ENCODE measurements around the gene SPATA3.

SPATA3 gene

GRCh38 chr2:231032575-231033140, 36.7 kb downstream of the SPATA3 start:
- DNase-seq: no peak

DNA sequence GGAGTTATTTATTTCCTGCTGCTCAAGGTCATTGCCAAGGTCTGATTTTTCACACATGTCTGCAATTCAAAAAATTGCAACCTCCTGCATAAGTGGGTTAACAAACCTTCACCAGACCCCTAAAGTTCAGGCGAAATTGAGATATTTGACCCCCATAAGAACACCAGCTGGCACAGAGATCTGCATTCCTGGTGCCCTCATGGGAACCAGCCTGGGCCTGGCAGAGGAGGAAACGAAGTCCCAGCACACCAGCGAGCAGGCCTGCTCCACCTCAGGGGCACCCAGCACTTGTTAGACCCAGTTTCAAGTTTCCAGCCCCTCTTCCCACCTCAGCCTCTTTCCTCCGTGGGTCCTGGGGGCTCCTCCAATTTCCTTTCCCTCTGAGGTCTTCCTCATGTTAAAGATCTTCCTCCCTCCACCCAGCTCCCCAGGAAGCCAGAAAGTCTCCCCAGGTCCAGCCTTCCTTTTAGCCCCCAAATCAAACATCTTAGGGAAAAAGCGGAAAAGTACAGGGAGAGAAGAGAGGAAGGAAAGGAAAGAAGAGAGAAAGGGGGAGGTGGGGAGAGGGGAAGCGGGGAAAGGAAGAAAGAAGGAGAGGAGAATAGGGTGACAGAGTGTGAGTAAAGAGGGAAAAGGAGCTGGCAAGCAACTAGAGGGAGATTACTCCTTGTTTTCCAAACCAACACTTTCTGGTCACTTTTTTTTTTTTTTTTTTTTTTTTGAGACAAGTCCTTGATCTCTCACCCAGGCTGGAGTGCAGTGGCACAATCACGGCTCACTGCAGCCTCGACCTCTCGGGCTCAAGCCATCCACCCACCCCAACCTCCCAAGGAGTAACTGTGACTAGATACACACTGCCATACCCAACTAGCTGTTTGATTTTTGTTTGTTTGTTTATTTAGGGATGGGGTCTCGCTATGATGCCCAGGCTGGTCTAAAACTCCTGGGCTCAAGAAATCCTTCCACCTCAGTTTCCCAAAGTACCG, 37.5 kb downstream of the SPATA3 start:
- no peak for DNase-seq

GRCh38 chr2:231034291-231034882, 38.5 kb downstream of the SPATA3 start:
- DNase-seq: peak; percentile 52

GRCh38 chr2:231036131-231036530, 40.2 kb downstream of the SPATA3 start:
- DNase-seq: no peak

- DNase-seq: no peak
These were observed 40.7 kb downstream of the SPATA3 start for GRCh38 chr2:231036578-231037106.

- DNase-seq: no peak
These were observed 41.3 kb downstream of the SPATA3 start, which contains the start of gene C2orf72 for GRCh38 chr2:231037202-231037730. TSS of gene C2orf72 (plus strand) at chr2:231037523. CDS start at chr2:231037566, 43 bp downstream.

- no peak for DNase-seq
These were observed 42.0 kb downstream of the SPATA3 start for GRCh38 chr2:231037731-231038482.

DNA sequence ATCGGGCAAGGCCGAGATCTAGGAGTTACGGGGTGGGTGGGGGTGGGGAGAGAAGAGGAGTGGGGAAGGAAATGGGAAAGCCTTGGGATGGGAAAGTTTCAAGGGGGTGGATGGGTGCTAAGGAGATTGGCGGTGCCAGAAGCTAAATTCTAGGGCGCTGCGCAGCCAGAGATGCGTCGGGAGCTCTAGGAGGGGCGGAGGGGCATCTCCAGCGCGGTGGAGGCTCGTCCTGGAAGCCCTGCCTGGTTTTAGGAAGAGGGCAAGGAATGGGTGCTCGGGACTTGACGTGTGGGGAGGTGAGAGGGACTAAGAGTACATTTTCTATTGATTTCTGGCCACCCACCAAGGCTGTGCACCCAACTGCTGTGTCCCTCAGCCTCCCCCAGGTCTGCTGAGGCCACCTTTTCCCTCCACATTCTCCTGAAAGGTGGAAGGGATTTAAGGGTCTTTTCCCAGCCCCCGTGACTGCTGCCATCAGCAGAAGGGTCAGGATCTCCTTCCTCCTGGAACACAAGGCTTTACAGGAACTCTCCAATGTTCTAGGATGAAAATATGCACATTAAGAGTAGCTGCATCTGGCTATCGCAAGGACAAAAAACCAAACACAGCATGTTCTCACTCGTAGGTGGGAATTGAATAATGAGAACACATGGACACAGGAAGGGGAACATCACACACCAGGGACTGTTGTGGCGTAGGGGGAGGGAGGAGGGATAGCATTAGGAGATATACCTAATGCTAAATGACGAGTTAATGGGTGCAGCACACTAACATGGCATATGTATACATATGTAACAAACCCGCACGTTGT, 42.8 kb downstream of the SPATA3 start:
- DNase-seq: no peak

DNA sequence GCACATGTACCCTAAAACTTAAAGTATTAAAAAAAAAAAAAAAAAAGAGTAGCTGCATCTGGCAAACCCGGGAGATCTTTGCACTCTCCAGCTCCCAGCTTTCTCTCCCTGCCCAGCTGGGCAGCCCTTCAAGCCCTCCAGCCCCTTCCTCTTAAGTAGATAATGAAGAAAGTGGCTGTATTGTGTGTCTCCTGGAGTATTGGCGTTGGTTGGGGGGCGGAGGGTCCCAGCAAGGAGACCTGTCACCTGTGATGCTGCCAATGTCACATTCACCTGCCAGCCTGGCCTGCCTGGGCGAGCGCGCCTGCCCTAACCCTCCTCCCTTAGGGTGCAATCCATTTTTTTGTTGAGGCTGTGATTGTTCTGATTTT, 43.4 kb downstream of the SPATA3 start:
- no peak for DNase-seq

DNA sequence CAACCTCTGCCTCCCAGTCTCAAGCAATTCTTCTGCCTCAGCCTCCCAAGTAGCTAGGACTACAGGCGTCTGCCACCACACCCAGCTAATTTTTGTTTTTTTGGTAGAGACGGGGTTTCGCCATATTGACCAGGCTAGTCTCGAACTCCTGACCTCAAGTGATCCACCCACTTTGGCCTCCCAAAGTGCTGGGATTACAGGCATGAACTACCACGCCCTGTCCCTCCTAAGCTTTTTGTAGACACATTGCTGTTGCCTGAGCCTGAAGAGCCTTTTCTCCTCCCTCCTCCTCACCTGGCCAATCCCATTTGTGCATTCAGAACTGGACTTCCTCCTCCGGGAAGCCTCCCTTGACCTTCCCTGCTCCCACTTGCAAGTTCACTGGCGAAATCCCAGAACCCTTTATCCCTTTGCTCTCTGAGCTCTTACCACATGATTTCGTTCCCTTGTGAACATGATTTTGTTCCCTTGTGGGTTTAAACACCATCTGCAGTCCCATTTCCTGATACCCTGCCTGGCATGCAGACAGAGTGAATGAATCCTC, 44.0 kb downstream of the SPATA3 start:
- DNase-seq: no peak

DNA sequence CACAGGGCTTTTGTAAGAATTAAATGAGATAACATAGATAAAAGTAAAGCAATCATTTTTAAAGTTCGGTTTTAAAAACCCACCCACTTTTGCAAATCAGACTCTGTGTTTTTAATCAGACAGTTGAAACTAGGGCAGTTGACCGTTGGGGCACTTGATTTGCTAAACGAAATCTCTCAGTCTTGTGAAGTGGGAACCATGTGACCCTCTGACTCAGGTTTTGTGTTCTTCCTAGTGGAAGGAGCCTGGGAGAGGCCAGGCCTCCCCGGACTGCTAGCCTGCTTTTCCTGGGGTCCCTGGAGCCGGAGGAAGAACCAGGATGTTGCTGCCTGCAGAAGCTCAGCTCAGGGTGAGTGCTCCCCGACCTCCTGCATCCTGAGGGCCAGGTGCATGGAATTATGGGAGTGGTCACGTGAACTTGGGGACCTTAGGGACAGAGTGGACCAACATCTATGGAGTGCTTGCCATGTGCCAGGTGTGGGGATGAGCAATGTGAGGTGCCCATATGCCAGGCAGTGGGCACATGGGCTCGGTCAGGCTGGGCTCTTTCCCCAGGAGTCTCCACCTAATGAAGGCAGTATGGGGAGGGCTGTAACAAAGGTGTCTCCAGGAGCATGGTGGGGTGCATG, 45.3 kb downstream of the SPATA3 start:
- DNase-seq: peak; percentile 48

GRCh38 chr2:231043796-231044195, 47.9 kb downstream of the SPATA3 start:
- no peak for DNase-seq

DNA sequence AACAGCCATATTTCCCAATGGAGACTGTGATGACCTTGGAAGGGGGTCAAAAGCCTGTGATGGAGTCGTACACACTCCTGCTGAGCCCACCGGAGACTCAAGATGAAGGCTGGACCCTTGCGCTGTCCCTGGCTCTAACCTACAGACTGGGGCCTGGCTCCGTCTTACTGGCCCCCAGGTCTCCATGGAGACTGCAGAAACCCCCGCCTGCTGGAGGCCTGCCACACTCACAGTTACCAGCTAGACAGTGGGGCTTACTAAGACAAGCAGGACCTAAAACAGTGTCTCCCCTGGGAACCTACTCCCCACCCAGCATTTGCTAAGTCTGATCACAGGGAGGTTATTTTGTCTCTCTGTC, 51.0 kb downstream of the SPATA3 start:
- no peak for DNase-seq

DNA sequence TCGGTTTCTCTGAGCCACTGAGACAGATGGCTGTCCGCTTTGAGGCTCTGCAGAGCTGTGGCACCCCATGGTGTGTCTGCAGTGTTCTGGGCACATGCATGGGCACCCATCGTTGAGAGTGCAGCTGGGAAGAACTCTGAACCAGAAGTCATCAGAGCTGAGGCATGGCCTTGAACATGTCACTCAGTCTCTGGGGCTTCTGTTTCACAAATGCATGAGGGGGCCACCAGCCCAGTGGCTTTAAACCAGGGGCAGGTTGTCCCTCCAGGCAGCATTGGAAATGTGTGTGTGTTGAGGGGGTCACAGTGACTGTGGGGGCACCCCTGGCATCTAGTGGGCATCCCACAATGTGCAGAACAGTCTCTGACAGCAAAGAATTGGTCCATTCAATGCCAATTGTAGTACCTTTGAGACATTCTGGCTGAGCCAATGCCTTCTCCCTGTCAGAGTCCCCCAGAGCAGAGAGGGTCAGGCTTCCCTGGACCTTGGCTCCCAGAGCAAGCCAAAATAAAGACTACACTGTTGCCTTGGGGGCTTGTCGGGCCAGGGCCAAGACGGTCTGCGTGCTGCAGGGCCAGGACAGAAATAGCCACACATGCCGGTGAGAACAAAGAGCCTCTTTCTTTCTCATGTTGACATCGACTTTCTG, 51.5 kb downstream of the SPATA3 start:
- DNase-seq: no peak

- no peak for DNase-seq
These were observed 52.3 kb downstream of the SPATA3 start for GRCh38 chr2:231047923-231048915.

DNA sequence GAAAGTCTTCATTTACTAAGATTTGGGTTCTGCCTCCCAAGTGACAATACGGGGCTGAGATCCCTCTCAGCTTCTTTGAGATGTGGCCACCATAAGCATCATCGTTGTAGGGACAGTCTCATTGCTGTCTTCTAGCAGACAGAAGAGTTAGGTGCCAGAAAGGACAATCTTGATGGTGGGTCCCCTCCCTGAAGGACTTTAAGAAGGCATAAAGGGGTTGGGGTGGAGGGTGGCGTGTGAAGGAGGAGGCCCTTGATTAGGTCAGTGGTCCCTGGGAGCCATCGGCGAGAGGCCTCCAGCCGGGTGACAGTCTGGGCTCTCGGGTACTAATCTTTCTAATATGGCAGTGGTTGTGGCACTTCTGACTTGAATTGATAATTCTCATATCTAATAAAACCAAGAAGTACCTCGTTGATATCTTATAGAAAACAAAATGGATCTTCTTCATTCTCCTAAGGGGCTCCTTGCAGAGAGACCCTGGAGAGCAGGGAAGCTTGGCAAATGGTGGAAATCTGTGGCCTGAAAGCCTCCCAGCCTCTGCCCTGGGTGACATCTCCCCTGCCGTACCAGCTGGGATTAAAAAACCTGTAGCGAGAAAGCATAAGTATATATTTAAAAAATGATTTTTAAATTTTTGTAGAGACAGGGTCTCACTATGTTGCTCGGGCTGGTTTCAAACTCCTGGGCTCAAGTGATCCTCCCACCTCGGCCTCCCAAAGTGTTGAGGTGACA, 53.5 kb downstream of the SPATA3 start:
- DNase-seq: no peak

DNA sequence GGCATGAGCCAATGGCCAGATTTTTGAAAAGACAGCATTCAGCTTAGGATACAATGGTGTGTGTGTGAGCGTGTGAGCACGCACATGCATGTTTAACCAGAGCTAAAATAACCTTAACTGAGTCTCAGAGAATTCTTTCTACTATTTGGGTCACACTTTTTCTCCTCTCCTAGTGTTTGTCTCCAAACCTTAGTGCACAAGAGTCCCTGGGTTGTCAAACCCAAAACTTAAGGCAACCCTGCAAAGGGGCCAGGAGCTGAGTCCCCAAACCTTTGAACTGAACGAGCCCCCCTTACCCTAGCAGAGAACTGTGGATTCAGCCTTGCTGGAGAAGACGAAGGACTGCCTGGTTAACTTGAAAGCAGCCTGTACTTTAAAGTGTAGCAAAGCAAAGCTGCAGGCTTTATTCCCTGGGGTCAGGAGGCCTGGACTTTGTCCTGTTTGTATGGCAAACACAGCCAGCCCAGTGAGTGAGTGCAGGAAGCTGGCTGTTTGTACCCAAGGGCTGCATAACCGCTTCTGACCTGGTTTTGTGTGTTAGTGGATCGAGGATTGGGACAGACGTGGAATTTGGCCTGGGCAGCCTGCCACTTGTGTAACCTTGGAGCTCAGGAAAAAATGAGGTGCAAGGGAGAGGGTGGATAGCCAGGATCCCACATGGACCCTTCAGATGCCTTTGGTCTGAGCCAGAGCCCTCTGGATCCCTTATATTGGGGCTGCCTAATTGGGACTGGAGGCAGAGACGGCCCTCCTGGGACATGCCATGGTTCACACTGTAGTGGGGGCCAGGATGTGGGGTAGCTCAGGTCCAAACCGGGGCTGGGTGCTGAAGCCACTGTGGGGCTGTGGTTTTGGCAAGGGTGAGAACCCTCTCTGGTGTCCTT, 54.3 kb downstream of the SPATA3 start:
- no peak for DNase-seq
